HG03521 (cell line): ENCODE results near the gene ARL4C.

ENCODE experiments used
- ATAC-seq: cut with Tn5 transposase; IDR thresholded peaks from one replicate; pipeline ENCODE4 v1.9.1; 2021; ENCODE audit warnings: mild to moderate bottlenecking, moderate library complexity; ENCODE audit not compliant: unreplicated experiment

ARL4C gene, protein sequence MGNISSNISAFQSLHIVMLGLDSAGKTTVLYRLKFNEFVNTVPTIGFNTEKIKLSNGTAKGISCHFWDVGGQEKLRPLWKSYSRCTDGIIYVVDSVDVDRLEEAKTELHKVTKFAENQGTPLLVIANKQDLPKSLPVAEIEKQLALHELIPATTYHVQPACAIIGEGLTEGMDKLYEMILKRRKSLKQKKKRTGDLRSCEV

GRCh38 chr2:234496835-234497593, at the start of gene ARL4C:
Gene ARL4C, minus strand, starts transcription at chr2:234497081. Its CDS starts 495 bp downstream, at chr2:234496586.
- ATAC-seq, result peak; percentile 44

- ATAC-seq, result peak; percentile 71
These were observed 48.1 kb upstream of the ARL4C start for GRCh38 chr2:234544659-234545611.

- no peak for ATAC-seq
These were observed 45.9 kb upstream of the ARL4C start for GRCh38 chr2:234542742-234543141.

DNA sequence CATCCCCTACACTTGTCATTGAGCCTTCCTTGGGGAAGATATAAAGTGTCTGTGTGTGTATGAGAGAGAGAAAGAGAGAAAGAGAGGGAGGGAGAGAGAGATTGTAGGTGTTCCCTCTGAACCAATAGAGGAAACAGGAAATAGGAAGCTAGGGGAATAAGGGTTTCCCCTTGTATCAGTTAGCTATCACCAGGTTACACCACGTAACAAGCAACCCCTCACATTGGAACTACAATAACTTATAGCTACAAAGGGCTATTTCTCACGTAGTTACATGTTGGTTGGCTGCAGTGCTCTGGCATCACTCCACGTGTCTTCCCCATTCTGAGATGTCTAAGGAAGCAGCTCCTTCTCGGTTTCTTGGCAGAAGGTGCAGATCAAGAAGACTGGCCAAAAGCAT, 41.0 kb upstream of the ARL4C start:
- ATAC-seq, result no peak

GRCh38 chr2:234536178-234536965, 39.5 kb upstream of the ARL4C start:
- no peak for ATAC-seq

GRCh38 chr2:234535464-234535863, 38.6 kb upstream of the ARL4C start:
- ATAC-seq, result no peak

GRCh38 chr2:234534515-234534914, 37.6 kb upstream of the ARL4C start:
- no peak for ATAC-seq

GRCh38 chr2:234533626-234534025, 36.7 kb upstream of the ARL4C start:
- no peak for ATAC-seq

GRCh38 chr2:234528410-234529148, 31.7 kb upstream of the ARL4C start:
- ATAC-seq, result no peak

- ATAC-seq, result no peak
These were observed 29.8 kb upstream of the ARL4C start for GRCh38 chr2:234526711-234527110.

- no peak for ATAC-seq
These were observed 24.7 kb upstream of the ARL4C start for GRCh38 chr2:234521536-234521935.

DNA sequence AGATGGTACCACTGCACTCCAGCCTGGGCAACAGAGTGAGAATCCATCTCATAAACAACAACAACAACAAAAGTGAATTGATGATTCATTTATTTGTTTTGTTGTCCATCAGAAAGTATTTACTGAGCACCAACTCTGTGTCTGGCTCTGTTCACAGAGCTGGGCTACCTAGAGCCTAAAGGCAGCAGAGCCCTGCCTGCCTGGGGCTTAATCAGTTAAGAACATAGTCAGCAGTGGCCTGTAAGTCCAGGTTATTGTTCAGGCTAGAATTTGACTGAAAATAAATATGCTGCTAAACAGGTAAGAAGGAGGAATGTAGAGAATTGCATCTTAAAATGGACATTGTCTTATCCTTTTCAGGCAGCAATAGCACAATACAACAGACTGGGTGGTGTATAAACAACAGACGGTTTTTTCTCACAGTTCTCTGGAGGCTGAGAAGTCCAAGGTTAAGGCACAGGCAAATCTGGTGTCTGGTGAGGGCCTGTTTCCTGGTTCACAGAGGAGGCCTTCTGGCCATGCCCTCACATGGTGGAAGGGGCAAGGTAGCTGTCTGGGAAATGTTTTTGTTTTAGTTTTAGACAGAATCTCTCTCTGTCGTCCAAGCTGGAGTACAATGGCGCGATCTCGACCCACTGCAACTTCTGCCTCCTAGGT, 22.2 kb upstream of the ARL4C start:
- ATAC-seq, result no peak

GRCh38 chr2:234517971-234518370, 21.1 kb upstream of the ARL4C start:
- no peak for ATAC-seq

- no peak for ATAC-seq
These were observed 18.2 kb upstream of the ARL4C start for GRCh38 chr2:234514873-234515638.

GRCh38 chr2:234514099-234514498, 17.2 kb upstream of the ARL4C start:
- no peak for ATAC-seq

- no peak for ATAC-seq
These were observed 16.2 kb upstream of the ARL4C start for GRCh38 chr2:234512884-234513669.

- no peak for ATAC-seq
These were observed 6.0 kb upstream of the ARL4C start for GRCh38 chr2:234502919-234503285.
